Endodermal cell (in vitro differentiated cells): ENCODE data around the gene SRR. TPM values are rescaled to one million over a fixed set of nuclear protein-coding genes. Genes with fewer than 3 reads are reported as not detected.
A peak's percentile ranks its signal among the peaks of the same experiment; 100 is the strongest.

Experiments
- DNase-seq: peaks from one replicate; pipeline ENCODE4 v3.0.0-alpha.2; 2017
- H3K27ac ChIP-seq: 2 replicates; pipeline ENCODE4 v1.5.1; 2013; ENCODE audit warnings: mild to moderate bottlenecking, low read depth, low read length, moderate library complexity
- H3K27me3 ChIP-seq: 2 replicates; pipeline ENCODE4 v1.6.1; 2013; ENCODE audit warnings: mild to moderate bottlenecking, low read length, moderate library complexity; ENCODE audit not compliant: insufficient read depth, control insufficient read depth, poor library complexity, severe bottlenecking
- H3K36me3 ChIP-seq: 2 replicates; pipeline ENCODE4 v1.7.0; 2013; ENCODE audit warnings: mild to moderate bottlenecking, low read length, moderate library complexity; ENCODE audit not compliant: control insufficient read depth, insufficient read depth
- H3K4me1 ChIP-seq: one replicate; pipeline ENCODE4 v1.7.0; 2013; ENCODE audit warnings: low read length; ENCODE audit not compliant: control insufficient read depth, insufficient read depth
- H3K4me3 ChIP-seq: 2 replicates; pipeline ENCODE4 v1.5.1; 2013; ENCODE audit warnings: mild to moderate bottlenecking, low read length, moderate library complexity
- H3K9ac ChIP-seq: 2 replicates; pipeline ENCODE4 v1.6.1; 2013; ENCODE audit warnings: mild to moderate bottlenecking, low read length, moderate library complexity; ENCODE audit not compliant: poor library complexity, severe bottlenecking; ENCODE audit errors: extremely low read depth
- H3K9me3 ChIP-seq: 2 replicates; pipeline ENCODE4 v1.6.1; 2013; ENCODE audit warnings: mild to moderate bottlenecking, low read length, moderate library complexity; ENCODE audit not compliant: control insufficient read depth
- H3K27ac Mint-ChIP-seq: 2 replicates; pipeline ENCODE4 v1.8.0; 2020; ENCODE audit warnings: mixed read lengths
- H3K27me3 Mint-ChIP-seq: 2 replicates; pipeline ENCODE4 v1.8.0; 2021; ENCODE audit warnings: mild to moderate bottlenecking, mixed read lengths; ENCODE audit not compliant: insufficient read depth
- H3K36me3 Mint-ChIP-seq: 2 replicates; pipeline ENCODE4 v1.8.0; 2020; ENCODE audit warnings: low read depth, mixed read lengths
- H3K4me1 Mint-ChIP-seq: 2 replicates; pipeline ENCODE4 v1.8.0; 2020; ENCODE audit warnings: mixed read lengths
- H3K4me3 Mint-ChIP-seq: 2 replicates; pipeline ENCODE4 v1.8.0; 2020; ENCODE audit warnings: mild to moderate bottlenecking, moderate library complexity, mixed read lengths
- H3K9me3 Mint-ChIP-seq: 2 replicates; pipeline ENCODE4 v1.8.0; 2020; ENCODE audit warnings: mild to moderate bottlenecking, mixed read lengths
- CTCF ChIP-seq: fragments of 200-600 bp; sonication (generic); conservative IDR thresholded peaks from 2 replicates; pipeline ENCODE4 v1.5.0; 2021; ENCODE audit warnings: antibody characterized with exemption, mild to moderate bottlenecking
- WGBS, 2 experiments: methylation state at CpG; one replicate each; pipeline versions ENCODE4 v1.1.5 to v1.1.7; 2013; ENCODE audit warnings: missing lambda C conversion rate in 2 of 2, mixed read lengths in 1 of 2; ENCODE audit not compliant: insufficient coverage in 1 of 2, insufficient read length in 1 of 2; 5-methylcytosine and 5-hydroxymethylcytosine counted together
- total RNA-seq, 2 donors: library from RNA; stranded (reverse); fragmentation: NEBNext Ultra II Directional in 1 of 2; extraction: Animal tissue kit (Norgen Biotek cat#: 25700) in 1 of 2; gene quantifications; 2 replicates in 1 of 2; 3 replicates in 1 of 2; pipeline ENCODE4 v1.2.1, GENCODE V29; 2021

SRR gene
- total RNA-seq, 2 donors from 2014 or later: 10.2 to 38.0 TPM

- H3K9me3 Mint-ChIP-seq: no peaks in the 10 kb centered on the region
- Histone ChIP-seq H3K4me1 (peaks cover 13% of the 10 kb centered on the region), H3K36me3 (peaks cover 69% of the 10 kb centered on the region), H3K9me3 (no peaks in the 10 kb centered on the region), H3K27me3 (no peaks in the 10 kb centered on the region), H3K4me3 (no peak overlapping the region), H3K9ac (no peak overlapping the region), H3K27ac (no peak overlapping the region)
- no peak for DNase-seq
- H3K36me3 Mint-ChIP-seq: peaks cover 60% of the 10 kb centered on the region
- no peak for TF ChIP-seq CTCF
- no peaks in the 10 kb centered on the region for H3K27me3 Mint-ChIP-seq
- H3K4me1 Mint-ChIP-seq: peaks cover 40% of the 10 kb centered on the region
- H3K27ac Mint-ChIP-seq: no peak overlapping the region
- no peak overlapping the region for H3K4me3 Mint-ChIP-seq
- 94 to 96% methylated on average over 19 to 22 of the region's 22 CpGs for WGBS, 2 experiments
Measured at GRCh38 chr17:2299756-2300155, 4.0 kb upstream of the SRR start.

GRCh38 chr17:2302778-2303203 is 959 bp upstream of the SRR start:
- no peak for TF ChIP-seq CTCF
- peaks cover 37% of the 10 kb centered on the region for H3K36me3 Mint-ChIP-seq
- H3K27ac Mint-ChIP-seq: peak overlapping the region; percentile 95
- peaks cover 39% of the 10 kb centered on the region for H3K36me3 ChIP-seq
- peak overlapping the region; percentile 90 for H3K4me3 Mint-ChIP-seq
- peak overlapping the region; percentile 87 for H3K27ac ChIP-seq
- peaks cover 22% of the 10 kb centered on the region for H3K4me1 Mint-ChIP-seq
- no peaks in the 10 kb centered on the region for H3K9me3 ChIP-seq
- no peaks in the 10 kb centered on the region for H3K27me3 Mint-ChIP-seq
- DNase-seq: peak; percentile 73
- peak overlapping the region; percentile 98 for H3K4me3 ChIP-seq
- no peaks in the 10 kb centered on the region for H3K9me3 Mint-ChIP-seq
- peaks cover 13% of the 10 kb centered on the region for H3K4me1 ChIP-seq
- H3K9ac ChIP-seq: peak overlapping the region; percentile 98
- no peaks in the 10 kb centered on the region for H3K27me3 ChIP-seq
- 0% methylated on average over 7 to 11 of the region's 12 CpGs for WGBS, 2 experiments

- Histone ChIP-seq H3K4me3 (no peak overlapping the region), H3K36me3 (peaks cover 20% of the 10 kb centered on the region), H3K27me3 (no peaks in the 10 kb centered on the region), H3K9me3 (no peaks in the 10 kb centered on the region), H3K9ac (no peak overlapping the region), H3K4me1 (peaks cover 4% of the 10 kb centered on the region), H3K27ac (no peak overlapping the region)
- Mint-ChIP-seq H3K27ac (no peak overlapping the region), H3K4me3 (peak overlapping the region; percentile 90), H3K4me1 (peaks cover 14% of the 10 kb centered on the region), H3K9me3 (no peaks in the 10 kb centered on the region), H3K36me3 (peaks cover 19% of the 10 kb centered on the region), H3K27me3 (no peaks in the 10 kb centered on the region)
- peak; percentile 22 for DNase-seq
- 98 to 100% methylated on average over 3 to 4 of the region's 4 CpGs for WGBS, 2 experiments
- no peak for TF ChIP-seq CTCF
Measured at GRCh38 chr17:2304931-2305330, 1.2 kb downstream of the SRR start.
